ENCODE results near the gene UBE2I.

- TF ChIP-seq CTCF (IDR thresholded peaks at IDR 0.05), result no peak
- TF ChIP-seq POLR2A (IDR thresholded peaks at IDR 0.05), result no peak
These were observed 16.4 kb downstream of the UBE2I start for GRCh38 chr16:1325673-1326371.
